Measurements from ENCODE around the gene PRDM5.

GRCh38 chr4:120723986-120724385, 198.5 kb downstream of the PRDM5 start:
- TF ChIP-seq POLR2A (IDR thresholded peaks at IDR 0.05), result no peak
- TF ChIP-seq CTCF (IDR thresholded peaks at IDR 0.05), result no peak
